GM18868 (cell line): ENCODE measurements around the gene OSBPL8.

Experiments used
- ATAC-seq: cut with Tn5 transposase; IDR thresholded peaks from one replicate; pipeline ENCODE4 v1.9.1; 2021; ENCODE audit warnings: mild to moderate bottlenecking, moderate library complexity; ENCODE audit not compliant: unreplicated experiment

Gene OSBPL8, protein sequence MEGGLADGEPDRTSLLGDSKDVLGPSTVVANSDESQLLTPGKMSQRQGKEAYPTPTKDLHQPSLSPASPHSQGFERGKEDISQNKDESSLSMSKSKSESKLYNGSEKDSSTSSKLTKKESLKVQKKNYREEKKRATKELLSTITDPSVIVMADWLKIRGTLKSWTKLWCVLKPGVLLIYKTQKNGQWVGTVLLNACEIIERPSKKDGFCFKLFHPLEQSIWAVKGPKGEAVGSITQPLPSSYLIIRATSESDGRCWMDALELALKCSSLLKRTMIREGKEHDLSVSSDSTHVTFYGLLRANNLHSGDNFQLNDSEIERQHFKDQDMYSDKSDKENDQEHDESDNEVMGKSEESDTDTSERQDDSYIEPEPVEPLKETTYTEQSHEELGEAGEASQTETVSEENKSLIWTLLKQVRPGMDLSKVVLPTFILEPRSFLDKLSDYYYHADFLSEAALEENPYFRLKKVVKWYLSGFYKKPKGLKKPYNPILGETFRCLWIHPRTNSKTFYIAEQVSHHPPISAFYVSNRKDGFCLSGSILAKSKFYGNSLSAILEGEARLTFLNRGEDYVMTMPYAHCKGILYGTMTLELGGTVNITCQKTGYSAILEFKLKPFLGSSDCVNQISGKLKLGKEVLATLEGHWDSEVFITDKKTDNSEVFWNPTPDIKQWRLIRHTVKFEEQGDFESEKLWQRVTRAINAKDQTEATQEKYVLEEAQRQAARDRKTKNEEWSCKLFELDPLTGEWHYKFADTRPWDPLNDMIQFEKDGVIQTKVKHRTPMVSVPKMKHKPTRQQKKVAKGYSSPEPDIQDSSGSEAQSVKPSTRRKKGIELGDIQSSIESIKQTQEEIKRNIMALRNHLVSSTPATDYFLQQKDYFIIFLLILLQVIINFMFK

GRCh38 chr12:76559400-76560085 is at the start of gene OSBPL8:
OSBPL8 (minus strand) TSS chr12:76559771; CDS start chr12:76487551, 72,220 bp downstream.
- peak; percentile 79 for ATAC-seq

GRCh38 chr12:76608070-76608469 is 48.5 kb upstream of the OSBPL8 start:
- no peak for ATAC-seq

- ATAC-seq, result no peak
These were observed 35.5 kb upstream of the OSBPL8 start for GRCh38 chr12:76595056-76595455.

DNA sequence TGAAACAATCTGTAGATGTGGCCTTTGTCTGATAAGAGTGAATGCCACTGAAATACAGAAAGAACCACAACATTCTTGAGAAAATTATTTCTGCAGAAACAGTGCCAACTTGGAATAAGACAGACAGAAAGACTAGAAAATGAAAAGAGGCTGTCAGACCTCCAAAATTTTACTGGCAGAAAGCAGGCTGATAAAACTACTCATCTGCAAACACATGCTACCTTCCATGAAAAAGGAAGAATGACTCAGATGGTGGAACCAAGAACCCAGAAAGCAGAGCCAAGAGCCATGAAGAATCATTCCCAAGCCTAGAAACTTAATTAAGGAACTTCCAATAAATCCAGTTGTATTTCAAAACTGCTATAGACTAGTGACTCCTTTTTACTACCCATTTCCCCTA is 31.9 kb upstream of the OSBPL8 start:
- ATAC-seq, result no peak

DNA sequence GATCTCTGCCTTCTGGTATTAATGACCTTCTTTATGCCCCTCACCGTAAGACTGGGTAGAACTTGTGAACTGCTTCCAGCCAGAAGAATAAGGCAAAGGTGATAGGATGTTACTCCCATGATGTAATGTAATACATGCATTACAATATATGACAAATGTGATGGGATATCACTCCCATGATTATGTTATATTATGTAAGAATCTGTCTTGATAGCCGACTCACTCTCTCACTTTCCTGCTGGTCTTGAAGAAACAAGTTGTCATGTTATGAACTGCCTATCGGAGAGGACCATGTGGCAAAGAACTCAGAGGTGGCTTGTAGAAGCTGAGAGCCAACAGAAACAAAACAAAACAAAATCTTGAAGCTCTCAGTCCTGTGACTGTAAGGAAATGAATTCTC is 30.6 kb upstream of the OSBPL8 start:
- ATAC-seq, result no peak

- no peak for ATAC-seq
These were observed 29.5 kb upstream of the OSBPL8 start for GRCh38 chr12:76588881-76589565.

DNA sequence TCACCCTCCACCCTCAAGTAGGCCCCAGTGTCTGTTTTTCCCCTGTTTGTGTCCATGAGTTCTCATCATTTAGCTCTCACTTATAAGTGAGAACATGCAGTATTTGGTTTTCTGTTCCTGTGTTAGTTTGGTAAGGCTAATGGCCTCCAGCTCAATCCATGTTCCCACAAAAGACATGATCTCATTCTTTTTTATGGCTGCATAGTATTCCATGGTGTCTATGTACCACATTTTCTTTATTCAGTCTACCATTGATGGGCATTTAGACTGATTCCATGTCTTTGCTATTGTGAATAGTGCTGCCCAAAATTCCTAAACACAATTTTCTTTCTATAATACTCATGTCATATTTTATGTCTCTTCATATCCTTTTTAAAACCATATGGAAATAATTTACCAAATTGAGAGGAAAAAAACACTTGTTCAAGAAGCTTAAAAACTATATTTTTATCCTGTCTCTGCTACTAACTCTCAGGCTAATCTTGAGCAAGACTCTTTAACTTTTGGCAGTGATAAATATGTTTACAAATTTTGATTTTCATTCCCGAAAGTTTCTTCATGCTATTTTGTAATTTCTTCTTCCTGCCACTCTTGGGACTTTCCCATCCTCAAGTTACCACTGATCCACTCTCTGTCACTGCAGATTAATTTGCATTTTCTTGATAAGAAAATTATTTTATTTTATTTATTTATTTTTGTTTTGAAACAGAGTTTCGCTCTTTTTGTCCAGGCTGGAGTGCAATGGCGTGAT is 28.0 kb upstream of the OSBPL8 start:
- no peak for ATAC-seq

GRCh38 chr12:76586764-76587395 is 27.3 kb upstream of the OSBPL8 start:
- peak; percentile 56 for ATAC-seq

DNA sequence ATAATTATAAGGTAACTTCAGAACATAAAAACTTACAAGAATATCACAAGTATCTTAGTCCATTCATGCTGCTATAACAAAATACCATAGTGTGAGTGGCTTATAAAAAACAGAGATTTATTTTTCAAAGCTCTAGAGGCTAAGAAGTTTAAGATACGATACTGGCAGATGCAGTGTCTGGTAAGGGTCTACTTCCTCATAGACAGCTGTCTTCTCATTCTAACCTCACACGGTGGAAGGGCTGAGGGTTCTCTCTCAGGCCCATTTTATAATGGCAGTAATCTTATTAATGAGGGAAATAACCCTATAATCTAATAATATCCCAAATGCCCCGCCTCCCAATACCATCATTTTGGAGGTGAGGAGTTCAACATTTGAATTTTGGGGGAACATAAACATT is 23.7 kb upstream of the OSBPL8 start:
- peak; percentile 80 for ATAC-seq

DNA sequence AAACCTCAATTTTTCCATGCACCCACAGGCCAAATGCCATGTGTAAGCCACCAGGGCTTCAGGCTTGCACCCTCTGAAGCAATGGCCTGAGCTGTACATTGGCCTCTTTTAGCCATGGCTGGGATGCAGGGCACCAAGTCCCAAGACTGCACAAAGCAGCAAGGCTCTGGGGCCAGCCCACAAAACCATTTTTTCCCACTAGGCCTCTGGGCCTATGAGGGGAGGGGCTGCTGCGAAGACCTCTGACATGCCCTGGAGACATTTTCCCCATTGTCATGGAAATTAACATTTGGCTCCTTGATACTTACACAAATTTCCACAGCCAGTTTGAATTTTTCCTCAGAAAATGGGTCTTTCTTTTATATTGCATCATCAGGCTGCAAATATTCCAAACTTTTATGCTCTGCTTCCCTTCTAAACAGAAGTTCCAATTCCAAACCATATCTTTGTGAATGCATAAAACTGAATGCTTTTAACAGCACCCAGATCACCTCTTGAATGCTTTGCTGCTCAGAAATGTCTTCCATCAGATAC is 14.3 kb upstream of the OSBPL8 start:
- ATAC-seq, result no peak

- ATAC-seq, result no peak
These were observed 11.7 kb upstream of the OSBPL8 start for GRCh38 chr12:76571256-76571655.

DNA sequence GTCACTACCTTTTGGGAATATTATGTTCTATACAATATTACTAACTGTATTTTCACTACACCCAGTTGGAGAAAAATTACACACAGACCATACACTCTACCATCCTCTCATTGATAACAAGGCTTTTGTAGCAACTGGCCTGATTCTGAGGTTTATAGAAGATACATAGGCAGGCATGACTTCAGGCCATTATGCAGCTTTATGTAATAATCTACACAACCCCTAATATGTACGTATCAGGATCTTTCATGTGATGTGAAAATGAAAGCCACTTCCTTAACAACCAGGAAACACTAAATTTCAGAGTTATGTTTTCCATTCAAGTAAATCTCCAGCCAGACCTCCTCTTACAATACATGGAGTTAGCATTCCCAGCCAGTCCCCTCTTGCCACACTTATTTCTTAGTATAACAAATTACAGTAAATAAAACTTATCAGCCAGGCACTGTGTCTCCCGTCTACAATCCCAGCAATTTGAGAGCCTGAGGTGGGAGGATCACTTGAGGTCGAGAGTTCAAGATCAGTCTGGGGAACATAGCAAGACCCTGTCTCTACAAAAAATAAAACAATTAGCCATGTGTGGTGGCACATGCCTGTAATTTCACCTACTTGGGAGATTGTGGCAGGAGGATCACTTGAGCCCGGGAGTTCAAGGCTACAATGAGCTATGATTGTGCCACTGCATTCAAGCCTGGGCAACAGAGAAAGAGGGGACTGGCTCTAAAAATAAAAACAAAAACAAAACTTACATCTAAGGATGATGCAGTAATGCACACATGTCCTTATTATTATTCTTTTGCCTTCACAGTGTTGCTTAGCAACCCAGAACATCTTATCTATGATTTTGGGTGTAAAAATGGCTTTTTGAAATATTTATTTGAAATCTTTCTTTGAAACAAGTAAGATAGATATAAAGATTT is 10.4 kb upstream of the OSBPL8 start:
- peak; percentile 58 for ATAC-seq

- ATAC-seq, result no peak
These were observed 9.4 kb upstream of the OSBPL8 start for GRCh38 chr12:76568888-76569551.

DNA sequence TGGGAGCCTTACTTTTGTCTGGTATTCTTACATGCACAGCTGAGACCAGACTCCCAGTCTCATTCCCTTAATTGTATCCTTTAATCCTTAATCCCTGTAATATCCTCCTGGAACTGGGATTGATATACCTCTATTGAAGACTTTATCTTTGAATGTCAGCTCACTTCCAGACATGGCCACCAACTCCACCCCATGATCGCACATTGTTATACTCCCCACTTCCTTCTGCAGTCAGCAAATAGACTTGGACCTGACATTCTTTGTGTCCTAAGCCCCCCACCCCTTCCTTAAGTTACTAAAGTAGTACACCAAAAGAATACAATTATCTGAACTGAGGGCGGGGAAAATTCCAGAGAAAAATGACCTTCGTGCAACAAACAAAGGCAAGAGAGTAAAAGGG is 8.6 kb upstream of the OSBPL8 start:
- no peak for ATAC-seq

- no peak for ATAC-seq
These were observed 3.5 kb upstream of the OSBPL8 start for GRCh38 chr12:76563061-76563460.

DNA sequence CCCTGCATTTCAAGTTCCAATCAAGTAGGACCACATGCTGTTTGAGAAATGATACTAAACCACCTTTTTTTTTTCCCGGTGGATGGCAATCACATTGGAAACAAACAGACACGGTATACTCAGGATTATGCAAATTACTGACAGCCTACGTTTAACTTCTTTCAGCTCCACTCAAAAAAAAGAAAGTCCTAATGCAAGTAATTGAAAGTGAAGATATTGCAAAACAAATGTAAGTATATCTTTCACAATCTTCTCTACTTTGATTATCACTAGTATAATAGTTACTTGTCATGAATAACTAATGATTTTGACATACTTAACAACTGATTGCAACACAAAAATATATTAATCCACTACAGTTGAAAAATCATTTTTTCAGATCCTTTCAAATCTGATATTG is 2.6 kb upstream of the OSBPL8 start:
- no peak for ATAC-seq

GRCh38 chr12:76560086-76560491 is 518 bp upstream of the OSBPL8 start:
- peak; percentile 47 for ATAC-seq
